Measurements from ENCODE around the gene RAB3IL1. TPM values are rescaled to one million over a fixed set of nuclear protein-coding genes. Genes with fewer than 3 reads are reported as not detected.

Gene RAB3IL1
- total RNA-seq, 2 donors from 2014 or later: 5.4 to 11.5 TPM

- intact Hi-C loops (cut with DNase I): no loop called here
- TF ChIP-seq POLR2A (IDR thresholded peaks at IDR 0.05): no peak
- TF ChIP-seq CTCF (IDR thresholded peaks at IDR 0.05): no peak
- Histone ChIP-seq H3K27me3 (no peaks in the 10 kb centered on the region), H3K27ac (no peak overlapping the region), H3K9me3 (no peaks in the 10 kb centered on the region), H3K4me1 (no peaks in the 10 kb centered on the region), H3K4me3 (no peak overlapping the region), H3K36me3 (replicated peaks in 1 of 2; ENCODE audit: insufficient read depth in 1 of 2, low read depth in 2 of 2) (no peaks in the 10 kb centered on the region)
- no peak for ATAC-seq
- WGBS, 2 donors: 85 to 87% methylated on average over 11 to 12 of the region's 12 CpGs
- no peak for DNase-seq
These were observed 43.0 kb downstream of the RAB3IL1 start for GRCh38 chr11:61874377-61874809.

- 68 to 85% methylated on average over 10 to 15 of the region's 16 CpGs for WGBS, 2 donors
- Histone ChIP-seq H3K4me1 (no peaks in the 10 kb centered on the region), H3K27me3 (no peaks in the 10 kb centered on the region), H3K36me3 (replicated peaks in 1 of 2; ENCODE audit: insufficient read depth in 1 of 2, low read depth in 2 of 2) (no peaks in the 10 kb centered on the region), H3K9me3 (no peaks in the 10 kb centered on the region), H3K27ac (no peak overlapping the region), H3K4me3 (no peak overlapping the region)
- intact Hi-C loops (cut with DNase I): no loop called here
- DNase-seq (no peak), ATAC-seq (no peak)
- no peak for TF ChIP-seq POLR2A (IDR thresholded peaks at IDR 0.05)
- no peak for TF ChIP-seq CTCF (IDR thresholded peaks at IDR 0.05)
These were observed 43.6 kb downstream of the RAB3IL1 start for GRCh38 chr11:61873588-61874376.

- no peaks in the 10 kb centered on the region for H3K36me3 ChIP-seq (replicated peaks in 1 of 2; ENCODE audit: insufficient read depth in 1 of 2, low read depth in 2 of 2)
- intact Hi-C loops (cut with DNase I): no loop called here
- no peaks in the 10 kb centered on the region for H3K9me3 ChIP-seq
- WGBS, 2 donors: 85 to 89% methylated on average over 4 to 19 of the region's 20 CpGs
- H3K27me3 ChIP-seq: no peaks in the 10 kb centered on the region
- no peak overlapping the region for H3K27ac ChIP-seq
- TF ChIP-seq CTCF (IDR thresholded peaks at IDR 0.05): no peak
- TF ChIP-seq POLR2A (IDR thresholded peaks at IDR 0.05): no peak
- DNase-seq: no peak
- no peak for ATAC-seq
- no peaks in the 10 kb centered on the region for H3K4me1 ChIP-seq
- H3K4me3 ChIP-seq: no peak overlapping the region
These were observed 44.3 kb downstream of the RAB3IL1 start for GRCh38 chr11:61872935-61873565.

- Histone ChIP-seq H3K4me1 (no peaks in the 10 kb centered on the region), H3K9me3 (no peaks in the 10 kb centered on the region), H3K27me3 (no peaks in the 10 kb centered on the region), H3K36me3 (replicated peaks in 1 of 2; ENCODE audit: insufficient read depth in 1 of 2, low read depth in 2 of 2) (no peaks in the 10 kb centered on the region), H3K4me3 (no peak overlapping the region), H3K27ac (no peak overlapping the region)
- ATAC-seq (peak; percentile 85), DNase-seq (peak; percentile 58 to 72 (median 68))
- TF ChIP-seq CTCF (IDR thresholded peaks at IDR 0.05): peak; percentile 48 to 76 (median 69)
- no peak for TF ChIP-seq POLR2A (IDR thresholded peaks at IDR 0.05)
- WGBS, 2 donors: 6 to 27% methylated on average over 5 to 24 of the region's 24 CpGs
- intact Hi-C loops (cut with DNase I): no loop called here
These were observed 46.2 kb downstream of the RAB3IL1 start for GRCh38 chr11:61871158-61871597.

All from body of pancreas (tissue), 4 donors.